ENCODE measurements around the gene PDE9A. TPM values are rescaled to one million over a fixed set of nuclear protein-coding genes. Genes with fewer than 3 reads are reported as not detected.

PDE9A gene
- total RNA-seq, 1 experiment from 2014 or later, result 14.9 TPM

GRCh38 chr21:42685036-42685435, 31.6 kb downstream of the PDE9A start:
- Histone ChIP-seq H3K27me3 (no peaks in the 10 kb centered on the region), H3K4me3 (no peak overlapping the region), H3K27ac (no peak overlapping the region), H3K36me3 (no peaks in the 10 kb centered on the region; the same call in 1 of the 2 replicates), H3K4me1 (no peaks in the 10 kb centered on the region), H3K9me3 (replicated peaks) (no peaks in the 10 kb centered on the region)
- no peak for DNase-seq

- Histone ChIP-seq H3K27ac (no peak overlapping the region), H3K4me1 (no peaks in the 10 kb centered on the region), H3K4me3 (no peak overlapping the region), H3K36me3 (no peaks in the 10 kb centered on the region), H3K27me3 (no peaks in the 10 kb centered on the region), H3K9me3 (replicated peaks) (no peaks in the 10 kb centered on the region)
- DNase-seq, result no peak
These were observed 32.6 kb downstream of the PDE9A start for GRCh38 chr21:42685954-42686500.

- no peaks in the 10 kb centered on the region for H3K27me3 ChIP-seq
- H3K4me1 ChIP-seq, result no peaks in the 10 kb centered on the region
- H3K36me3 ChIP-seq, result no peaks in the 10 kb centered on the region
These were observed 34.4 kb downstream of the PDE9A start for GRCh38 chr21:42687796-42688195.

GRCh38 chr21:42688226-42688840, 34.9 kb downstream of the PDE9A start:
- Histone ChIP-seq H3K4me3 (no peak overlapping the region), H3K36me3 (no peaks in the 10 kb centered on the region), H3K27me3 (no peaks in the 10 kb centered on the region), H3K27ac (no peak overlapping the region), H3K4me1 (no peaks in the 10 kb centered on the region), H3K9me3 (replicated peaks) (no peaks in the 10 kb centered on the region)
- DNase-seq, result no peak

More at GRCh38 chr21:42687796-42688195, 34.4 kb downstream of the PDE9A start:
- Histone ChIP-seq H3K9me3 (replicated peaks) (no peaks in the 10 kb centered on the region), H3K27ac (no peak overlapping the region), H3K4me3 (no peak overlapping the region)
- no peak for DNase-seq

- no peak for DNase-seq
- Histone ChIP-seq H3K4me3 (no peak overlapping the region), H3K36me3 (no peaks in the 10 kb centered on the region), H3K27ac (no peak overlapping the region), H3K27me3 (no peaks in the 10 kb centered on the region), H3K4me1 (no peaks in the 10 kb centered on the region), H3K9me3 (replicated peaks) (no peaks in the 10 kb centered on the region)
These were observed 35.5 kb downstream of the PDE9A start for GRCh38 chr21:42688841-42689371.

GRCh38 chr21:42690586-42690985, 37.2 kb downstream of the PDE9A start:
- Histone ChIP-seq H3K9me3 (replicated peaks) (no peaks in the 10 kb centered on the region), H3K4me3 (no peak overlapping the region), H3K36me3 (no peaks in the 10 kb centered on the region), H3K27me3 (no peaks in the 10 kb centered on the region), H3K27ac (no peak overlapping the region), H3K4me1 (no peaks in the 10 kb centered on the region)
- DNase-seq, result no peak

- no peak overlapping the region for H3K4me3 ChIP-seq
- no peak for DNase-seq
- no peak overlapping the region for H3K27ac ChIP-seq
These were observed 38.6 kb downstream of the PDE9A start for GRCh38 chr21:42691901-42692559.

GRCh38 chr21:42692688-42693087, 39.3 kb downstream of the PDE9A start:
- H3K27me3 ChIP-seq, result no peaks in the 10 kb centered on the region
- DNase-seq, result no peak
- H3K27ac ChIP-seq, result no peak overlapping the region
- no peaks in the 10 kb centered on the region for H3K9me3 ChIP-seq (replicated peaks)
- H3K4me3 ChIP-seq, result no peak overlapping the region
- no peaks in the 10 kb centered on the region for H3K36me3 ChIP-seq
- no peaks in the 10 kb centered on the region for H3K4me1 ChIP-seq

More at GRCh38 chr21:42691901-42692559, 38.6 kb downstream of the PDE9A start:
- Histone ChIP-seq H3K9me3 (replicated peaks) (no peaks in the 10 kb centered on the region), H3K27me3 (no peaks in the 10 kb centered on the region), H3K4me1 (no peaks in the 10 kb centered on the region), H3K36me3 (no peaks in the 10 kb centered on the region)

- H3K9me3 ChIP-seq (replicated peaks), result no peaks in the 10 kb centered on the region
- no peak for DNase-seq
- no peaks in the 10 kb centered on the region for H3K36me3 ChIP-seq
- H3K27ac ChIP-seq, result no peak overlapping the region
- no peak overlapping the region for H3K4me3 ChIP-seq
- H3K4me1 ChIP-seq, result no peaks in the 10 kb centered on the region
- H3K27me3 ChIP-seq, result no peaks in the 10 kb centered on the region
These were observed 41.6 kb downstream of the PDE9A start for GRCh38 chr21:42694751-42695696.

GRCh38 chr21:42695697-42696380, 42.4 kb downstream of the PDE9A start:
- no peaks in the 10 kb centered on the region for H3K9me3 ChIP-seq (replicated peaks)
- H3K36me3 ChIP-seq, result no peaks in the 10 kb centered on the region; the same call in 1 of the 2 replicates
- no peaks in the 10 kb centered on the region for H3K4me1 ChIP-seq
- H3K27me3 ChIP-seq, result no peaks in the 10 kb centered on the region
- no peak overlapping the region for H3K4me3 ChIP-seq
- no peak overlapping the region for H3K27ac ChIP-seq
- no peak for DNase-seq

GRCh38 chr21:42696501-42697040, 43.1 kb downstream of the PDE9A start:
- H3K36me3 ChIP-seq, result no peaks in the 10 kb centered on the region; the same call in 1 of the 2 replicates
- no peaks in the 10 kb centered on the region for H3K4me1 ChIP-seq
- H3K27ac ChIP-seq, result no peak overlapping the region
- no peaks in the 10 kb centered on the region for H3K9me3 ChIP-seq (replicated peaks)
- no peak overlapping the region for H3K4me3 ChIP-seq
- no peak for DNase-seq
- H3K27me3 ChIP-seq, result no peaks in the 10 kb centered on the region

GRCh38 chr21:42698733-42699132, 45.3 kb downstream of the PDE9A start:
- Histone ChIP-seq H3K27me3 (no peaks in the 10 kb centered on the region), H3K4me1 (no peaks in the 10 kb centered on the region), H3K9me3 (replicated peaks) (no peaks in the 10 kb centered on the region; the same call in 1 of the 2 replicates), H3K36me3 (no peaks in the 10 kb centered on the region; the same call in 1 of the 2 replicates), H3K4me3 (no peak overlapping the region), H3K27ac (no peak overlapping the region)
- no peak for DNase-seq

- Histone ChIP-seq H3K27ac (no peak overlapping the region), H3K27me3 (no peaks in the 10 kb centered on the region), H3K4me3 (no peak overlapping the region)
These were observed 45.8 kb downstream of the PDE9A start for GRCh38 chr21:42699196-42699595.

More at GRCh38 chr21:42699196-42699595, 45.8 kb downstream of the PDE9A start:
- Histone ChIP-seq H3K9me3 (replicated peaks) (no peaks in the 10 kb centered on the region; the same call in 1 of the 2 replicates), H3K36me3 (no peaks in the 10 kb centered on the region; the same call in 1 of the 2 replicates), H3K4me1 (no peaks in the 10 kb centered on the region)
- no peak for DNase-seq
